Left hindlimb (tissue), 1 donor: ENCODE data around the gene ZNF583.

ENCODE experiments used
- DNase-seq: peaks from one replicate; pipeline ENCODE4 v3.0.0-alpha.2; 2018

ZNF583 gene

DNA sequence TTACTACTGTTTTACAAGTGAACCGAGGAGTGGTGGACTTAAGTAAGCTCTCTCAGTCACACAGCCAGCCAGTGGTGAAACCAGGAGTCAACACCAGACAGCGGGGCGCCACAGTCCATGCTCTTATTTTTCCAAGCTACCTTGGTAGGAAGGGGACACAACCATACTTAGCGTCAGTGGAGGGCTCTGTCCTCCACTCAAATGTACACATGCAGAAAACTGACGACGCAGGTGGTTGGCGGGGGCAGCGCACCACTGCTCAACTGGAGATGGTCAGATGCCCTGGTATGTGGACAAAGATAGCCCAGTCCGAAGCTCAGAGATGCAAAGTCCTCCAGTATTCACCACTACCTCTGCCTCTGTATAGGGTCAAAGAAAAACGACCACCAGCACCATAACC lies 72.0 kb downstream of the ZNF583 start:
- DNase-seq, result no peak
